ENCODE measurements around the gene PPIB. TPM values are rescaled to one million over a fixed set of nuclear protein-coding genes. Genes with fewer than 3 reads are reported as not detected.
A peak's percentile ranks its signal among the peaks of the same experiment; 100 is the strongest.

Gene PPIB
- total RNA-seq, 6 experiments from 2014 or later = 276 to 535 (median 474) TPM

DNA sequence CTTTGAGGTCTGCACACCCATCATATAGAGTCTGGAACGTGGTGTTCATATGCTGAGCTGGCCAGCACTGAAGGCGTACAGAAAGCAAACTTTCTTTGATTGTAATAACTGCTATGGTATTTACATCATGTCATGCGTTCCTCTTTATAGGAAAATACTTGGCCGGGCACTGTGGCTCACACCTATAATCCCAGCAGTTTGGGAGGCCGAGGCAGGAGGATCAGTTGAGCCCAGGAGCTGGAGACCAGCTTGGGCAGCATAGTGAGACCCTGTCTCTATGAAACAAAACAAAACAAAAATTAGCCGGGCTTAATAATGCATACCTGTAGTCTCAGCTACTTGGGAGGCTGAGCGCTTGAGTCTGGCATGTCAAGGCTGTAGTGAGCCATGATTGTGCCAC is 14.7 kb downstream of the PPIB start:
- Histone ChIP-seq H3K4me1 (peaks cover 0 to 19% (median 4%) of the 10 kb centered on the region in 4 donors), H3K27me3 (no peaks in the 10 kb centered on the region), H3K9me3 (no peaks in the 10 kb centered on the region), H3K36me3 (peaks cover 0 to 10% (median 4%) of the 10 kb centered on the region in 4 donors), H3K4me3 (no peak overlapping the region), H3K27ac (no peak overlapping the region)
- ATAC-seq (no peak), DNase-seq (no peak)
- 88% methylated on average over 7 of the region's 7 CpGs for WGBS (ENCODE audit: insufficient coverage, low coverage, low lambda C conversion rate, missing lambda C conversion rate)
- intact Hi-C loops (cut with DNase I) = no loop called here
- TF ChIP-seq POLR2A (IDR thresholded peaks at IDR 0.05) = no peak
- TF ChIP-seq, protein P1, sequence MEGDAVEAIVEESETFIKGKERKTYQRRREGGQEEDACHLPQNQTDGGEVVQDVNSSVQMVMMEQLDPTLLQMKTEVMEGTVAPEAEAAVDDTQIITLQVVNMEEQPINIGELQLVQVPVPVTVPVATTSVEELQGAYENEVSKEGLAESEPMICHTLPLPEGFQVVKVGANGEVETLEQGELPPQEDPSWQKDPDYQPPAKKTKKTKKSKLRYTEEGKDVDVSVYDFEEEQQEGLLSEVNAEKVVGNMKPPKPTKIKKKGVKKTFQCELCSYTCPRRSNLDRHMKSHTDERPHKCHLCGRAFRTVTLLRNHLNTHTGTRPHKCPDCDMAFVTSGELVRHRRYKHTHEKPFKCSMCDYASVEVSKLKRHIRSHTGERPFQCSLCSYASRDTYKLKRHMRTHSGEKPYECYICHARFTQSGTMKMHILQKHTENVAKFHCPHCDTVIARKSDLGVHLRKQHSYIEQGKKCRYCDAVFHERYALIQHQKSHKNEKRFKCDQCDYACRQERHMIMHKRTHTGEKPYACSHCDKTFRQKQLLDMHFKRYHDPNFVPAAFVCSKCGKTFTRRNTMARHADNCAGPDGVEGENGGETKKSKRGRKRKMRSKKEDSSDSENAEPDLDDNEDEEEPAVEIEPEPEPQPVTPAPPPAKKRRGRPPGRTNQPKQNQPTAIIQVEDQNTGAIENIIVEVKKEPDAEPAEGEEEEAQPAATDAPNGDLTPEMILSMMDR (IDR thresholded peaks at IDR 0.05) = no peak

DNA sequence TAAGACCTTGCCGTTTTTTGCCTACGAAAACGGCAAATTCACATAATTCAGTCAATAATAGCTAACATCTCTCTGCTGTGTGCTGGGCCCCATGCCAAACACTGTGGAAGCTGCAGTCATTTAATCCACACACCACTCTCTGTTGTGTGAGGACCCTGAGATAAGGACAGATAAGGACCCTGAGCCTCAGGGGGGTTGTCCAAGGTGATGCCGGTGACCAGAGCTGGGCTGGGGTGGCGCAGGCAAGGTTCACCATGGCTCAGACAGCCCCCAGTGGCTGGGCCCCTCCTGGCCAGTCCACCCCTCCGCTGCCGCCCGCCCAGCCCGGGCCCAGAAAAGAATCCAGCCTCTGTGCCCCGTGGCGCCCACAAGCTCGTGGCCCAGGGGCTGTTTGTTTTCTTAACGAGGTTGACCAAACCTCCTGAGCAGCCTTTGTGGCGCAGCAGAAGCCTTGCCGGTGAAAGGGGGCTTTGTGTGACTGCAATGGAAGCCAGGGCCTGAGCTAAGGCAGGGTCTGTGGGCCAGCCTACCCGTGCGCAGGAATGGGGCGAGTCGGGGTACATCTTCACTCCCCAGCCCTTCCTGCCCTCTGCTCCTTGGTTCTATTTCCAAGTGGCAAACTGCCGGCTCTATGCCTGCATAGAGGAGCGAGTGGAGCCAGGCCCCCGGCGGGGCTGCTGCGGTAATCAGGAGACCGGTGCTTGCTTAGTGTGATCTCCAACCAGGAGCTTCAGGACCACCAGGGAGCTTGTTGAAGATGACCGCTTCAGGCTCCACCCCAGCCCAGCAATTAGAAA is 15.7 kb downstream of the PPIB start:
- H3K36me3 ChIP-seq = peaks cover 0 to 13% (median 4%) of the 10 kb centered on the region in 4 donors
- ATAC-seq (no peak), DNase-seq (peak in 1 of 3 donors; percentile 46)
- WGBS (ENCODE audit: insufficient coverage, low coverage, low lambda C conversion rate, missing lambda C conversion rate) = 38% methylated on average over 3 of the region's 26 CpGs
- H3K4me1 ChIP-seq = peaks cover 0 to 14% (median 2%) of the 10 kb centered on the region in 4 donors
- H3K27me3 ChIP-seq = no peaks in the 10 kb centered on the region
- no peak overlapping the region for H3K4me3 ChIP-seq
- H3K9me3 ChIP-seq = no peaks in the 10 kb centered on the region
- no peak overlapping the region for H3K27ac ChIP-seq
- TF ChIP-seq, protein P1 (IDR thresholded peaks at IDR 0.05) = no peak
- no peak for TF ChIP-seq POLR2A (IDR thresholded peaks at IDR 0.05)
- intact Hi-C loops (cut with DNase I) = no loop called here

DNA sequence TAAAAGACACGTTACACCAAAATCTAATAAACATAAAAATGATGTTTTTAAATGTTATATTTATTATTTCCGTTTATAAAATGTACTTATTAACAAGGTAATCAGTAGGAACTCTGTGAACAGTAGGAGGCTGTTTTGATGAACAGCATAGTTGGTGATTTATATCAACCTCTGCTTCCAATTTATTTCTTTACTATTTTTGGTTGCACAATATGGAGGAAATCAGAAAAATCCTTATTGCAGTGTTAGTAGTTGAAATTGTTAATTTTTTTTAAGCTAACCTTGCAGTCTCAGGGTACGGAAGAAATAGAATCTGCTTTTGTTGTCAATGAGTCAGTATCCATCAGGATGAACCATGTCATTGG is 16.3 kb downstream of the PPIB start:
- H3K9me3 ChIP-seq = no peaks in the 10 kb centered on the region
- H3K27ac ChIP-seq = no peak overlapping the region
- peaks cover 0 to 9% (median 0%) of the 10 kb centered on the region in 4 donors for H3K4me1 ChIP-seq
- H3K27me3 ChIP-seq = no peaks in the 10 kb centered on the region
- TF ChIP-seq POLR2A (IDR thresholded peaks at IDR 0.05) = no peak
- TF ChIP-seq, protein P1 (IDR thresholded peaks at IDR 0.05) = no peak
- no peak overlapping the region for H3K4me3 ChIP-seq
- WGBS (ENCODE audit: insufficient coverage, low coverage, low lambda C conversion rate, missing lambda C conversion rate) = 86% methylated on average over 3 of the region's 3 CpGs
- ATAC-seq (no peak), DNase-seq (no peak)
- intact Hi-C loops (cut with DNase I) = no loop called here
- H3K36me3 ChIP-seq = peaks cover 0 to 15% (median 4%) of the 10 kb centered on the region in 4 donors

DNA sequence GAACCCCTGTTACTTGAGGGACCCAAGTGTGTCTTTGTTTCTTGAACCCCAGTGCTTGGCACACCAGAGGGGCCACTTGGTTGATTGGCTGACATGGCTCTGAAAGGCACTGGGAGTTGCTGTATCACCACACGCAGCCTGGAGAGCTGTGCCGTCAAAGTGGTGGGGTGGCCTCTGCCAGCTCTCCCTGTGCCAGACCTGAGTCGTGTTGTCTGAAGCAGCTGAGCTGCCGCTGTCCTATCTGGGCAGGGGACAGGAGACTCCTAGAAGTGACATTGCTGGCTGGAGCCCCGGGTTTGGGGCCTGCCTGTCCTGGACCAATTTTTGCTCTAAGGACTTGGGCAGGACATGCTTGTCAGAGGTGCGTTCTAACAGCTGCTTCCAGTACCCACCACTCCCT is 16.8 kb downstream of the PPIB start:
- WGBS (ENCODE audit: insufficient coverage, low coverage, low lambda C conversion rate, missing lambda C conversion rate) = no CpG with 5 or more reads among the region's 6 CpGs
- DNase-seq (peak in 1 of 3 donors; percentile 38), ATAC-seq (peak in 1 of 4 donors; percentile 4)
- TF ChIP-seq, protein P1 (IDR thresholded peaks at IDR 0.05) = no peak
- TF ChIP-seq POLR2A (IDR thresholded peaks at IDR 0.05) = no peak
- peaks cover 0 to 20% (median 4%) of the 10 kb centered on the region in 4 donors for H3K36me3 ChIP-seq
- peaks cover 0 to 5% (median 0%) of the 10 kb centered on the region in 4 donors for H3K4me1 ChIP-seq
- H3K27ac ChIP-seq = no peak overlapping the region
- no peaks in the 10 kb centered on the region for H3K9me3 ChIP-seq
- intact Hi-C loops (cut with DNase I) = no loop called here
- no peak overlapping the region for H3K4me3 ChIP-seq
- no peaks in the 10 kb centered on the region for H3K27me3 ChIP-seq

All from right lobe of liver (tissue), 6 donors.